Left ventricle myocardium superior (tissue), 1 donor: Measurements from ENCODE around the gene KIF13A. TPM values are rescaled to one million over a fixed set of nuclear protein-coding genes. Genes with fewer than 3 reads are reported as not detected.
"Not testable (repeated sequence)": the region's sequence is repeated elsewhere in the genome, so short reads cannot be mapped to it uniquely, and the experiment has no call there.

Experiments
- ATAC-seq: fragments of 200-7000 bp; cut with Tn5 transposase; one replicate; pipeline ENCODE4 v1.9.1; 2020; ENCODE audit warnings: mild to moderate bottlenecking, moderate library complexity
- DNase-seq: peaks from one replicate; pipeline ENCODE4 v3.0.0-alpha.2; 2020
- intact Hi-C: fragments of 100-400 bp; cut with micrococcal nuclease; formaldehyde crosslinking; loops from one replicate; pipeline ENCODE4 v1.11.0; 2022
- total RNA-seq: library from RNA; stranded (reverse); fragmentation: NEBNext Ultra II Directional; extraction: Animal tissue kit (Norgen Biotek cat#: 25700); gene quantifications from one replicate; pipeline ENCODE4 v1.2.1, GENCODE V29; 2021
- donor health status: DM: no; HTN: yes; CAD: no; lungs with severe emphysema.

The KIF13A gene
- total RNA-seq, 1 donor from 2014 or later = 59.5 TPM

DNA sequence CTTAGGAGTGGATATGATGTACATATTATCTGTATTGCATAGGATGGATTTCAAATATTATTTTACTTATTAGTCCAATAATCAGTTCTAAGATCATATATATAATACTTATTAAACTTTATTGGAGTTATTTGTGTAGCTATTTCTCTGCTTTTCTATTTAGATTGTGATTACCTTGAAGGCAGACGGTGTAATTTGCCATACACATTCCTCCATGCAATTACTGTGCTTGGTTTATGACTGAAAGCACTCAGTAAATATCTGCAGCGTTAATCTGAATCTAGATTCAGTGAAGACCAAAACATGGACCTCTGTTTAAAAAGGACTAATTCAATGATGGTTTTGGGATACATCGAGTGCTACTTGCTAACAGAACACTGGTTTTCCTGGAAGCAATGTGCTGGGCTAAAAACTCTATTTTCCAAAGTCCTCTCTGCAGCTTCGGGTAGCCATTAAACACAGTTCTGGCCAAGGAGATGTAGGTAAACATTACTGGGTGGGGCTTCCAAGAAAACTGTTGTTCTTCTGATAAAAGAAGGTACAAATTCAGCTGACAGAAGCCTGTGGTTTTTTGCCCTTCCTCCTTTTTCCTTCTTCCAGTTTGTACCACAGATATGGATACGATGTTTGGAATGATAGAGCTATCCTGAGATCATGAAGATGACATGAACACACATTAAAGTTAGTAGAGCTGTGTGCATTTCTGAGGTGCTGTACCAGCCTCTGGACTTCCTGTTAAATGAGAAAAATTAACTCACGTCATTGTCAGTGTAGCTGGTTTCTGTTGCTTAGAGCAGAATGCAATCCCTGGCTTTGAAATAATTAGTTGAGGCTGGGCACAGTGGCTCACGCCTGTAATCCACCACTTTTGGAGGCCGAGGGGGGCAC is 144.3 kb downstream of the KIF13A start:
- intact Hi-C loops = no loop called here
- DNase-seq (no peak), ATAC-seq (no peak)

DNA sequence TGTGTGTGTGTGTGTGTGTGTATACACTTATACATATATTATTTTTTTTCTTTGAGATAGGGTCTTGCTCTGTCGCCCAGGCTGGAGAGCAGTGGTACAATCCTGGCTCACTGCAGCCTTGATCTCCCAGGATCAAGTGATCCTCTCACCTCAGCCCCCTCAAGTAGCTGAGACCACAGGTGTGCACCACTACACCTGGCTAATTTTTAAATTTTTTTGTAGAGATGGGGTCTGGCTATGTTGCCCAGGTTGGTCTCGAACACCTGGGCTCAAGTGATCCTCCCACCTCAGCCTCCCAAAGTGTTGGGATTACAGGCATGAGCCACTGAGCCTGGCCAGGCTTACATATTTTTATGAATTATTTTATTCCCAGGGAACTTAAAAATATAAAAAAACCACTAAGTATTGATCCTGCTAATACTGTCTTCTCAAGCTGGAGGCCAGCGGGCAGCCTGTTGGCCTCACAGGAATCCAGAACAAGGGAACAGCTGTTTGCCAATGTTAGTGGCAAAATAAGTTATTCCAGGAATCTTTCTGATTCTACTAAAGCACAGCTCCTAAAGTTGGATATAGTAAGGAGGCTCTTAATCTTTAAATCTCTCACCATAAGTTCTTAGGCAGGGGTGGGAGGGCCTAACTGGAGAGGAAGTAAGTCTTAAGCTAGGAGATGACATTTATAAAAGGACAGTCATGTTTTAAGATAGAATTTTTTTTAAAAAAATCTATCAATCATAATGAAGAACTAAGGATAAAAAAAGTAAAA is 145.2 kb downstream of the KIF13A start:
- DNase-seq (no peak), ATAC-seq (no peak)
- intact Hi-C loops = no loop called here

DNA sequence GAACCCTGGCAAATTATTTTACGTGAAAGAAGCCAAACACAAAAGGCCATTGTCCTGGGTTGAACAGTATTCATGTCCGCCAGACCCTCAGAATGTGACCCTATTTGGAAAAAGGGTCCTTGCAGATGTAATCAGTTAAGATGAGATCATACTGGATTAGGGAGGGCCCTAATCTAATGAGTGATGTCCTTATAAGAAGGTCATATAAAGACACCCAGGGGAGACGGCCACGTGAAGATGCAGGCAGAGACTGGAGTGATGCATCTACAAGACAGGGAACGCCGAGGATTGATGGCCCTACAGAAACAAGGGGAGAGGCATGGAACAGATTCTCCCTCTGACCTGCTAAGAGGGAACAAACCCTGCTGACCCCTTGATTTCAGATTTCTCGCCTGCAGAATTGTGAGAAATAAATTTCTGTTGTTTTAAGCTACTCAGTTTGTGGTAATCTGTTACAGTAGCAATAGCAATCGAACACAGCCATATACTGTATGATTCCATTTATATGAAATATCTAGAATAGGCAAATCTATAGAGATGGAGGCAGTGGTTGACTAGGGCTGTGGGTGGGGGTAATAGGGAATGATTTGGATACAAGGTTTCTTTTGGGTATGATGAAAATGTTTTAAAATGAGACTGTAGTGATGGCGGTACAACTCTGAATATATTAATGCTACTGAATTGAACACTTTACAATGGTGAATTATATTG is 147.8 kb downstream of the KIF13A start:
- DNase-seq (no peak), ATAC-seq (no peak)
- intact Hi-C loops = loop anchor here (10.0 kb wide), 1 partner anchor 285 kb away; the partner anchor contains the start of gene NHLRC1

DNA sequence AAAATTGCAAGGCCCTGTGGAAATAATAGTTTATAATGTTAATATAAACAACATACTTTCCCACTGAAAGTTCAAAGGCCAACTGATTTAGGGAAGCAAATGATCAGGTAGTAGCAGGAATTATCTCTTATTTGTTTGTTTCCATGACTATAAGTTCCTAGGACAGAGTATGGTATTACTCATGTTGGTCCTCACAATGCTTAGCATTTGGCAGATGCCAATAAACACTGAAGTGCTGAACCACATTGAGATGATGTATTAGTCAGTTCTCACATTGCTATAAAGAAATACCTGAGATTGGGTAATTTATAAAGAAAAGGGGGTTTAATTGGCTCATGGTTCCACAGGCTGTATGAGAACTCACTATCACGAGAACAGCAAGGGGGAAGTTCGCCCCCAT is 151.1 kb downstream of the KIF13A start:
- ATAC-seq = no peak
- intact Hi-C loops = loop anchor here (10.0 kb wide), 1 partner anchor 289 kb away; the partner anchor contains the start of gene NHLRC1
- DNase-seq = no peak

DNA sequence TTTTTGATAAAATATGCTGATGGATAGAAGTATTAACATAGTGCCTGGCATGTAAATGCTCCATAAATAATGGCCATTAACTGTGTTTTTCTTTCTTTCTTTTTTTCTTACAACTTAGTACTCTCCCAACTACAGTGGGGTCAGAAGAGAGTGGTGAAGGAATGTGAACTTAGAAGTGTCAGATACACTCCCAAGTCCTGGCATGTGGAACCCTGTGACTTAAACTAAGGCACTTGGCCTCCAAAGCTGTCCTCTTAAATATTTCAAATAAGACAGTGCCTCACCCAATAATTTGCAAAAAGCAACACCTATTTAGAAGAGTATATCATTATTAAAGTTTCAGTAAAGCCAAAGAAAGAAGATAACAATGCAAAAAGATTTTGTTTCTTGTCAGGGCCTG is 151.7 kb downstream of the KIF13A start:
- no peak for DNase-seq
- intact Hi-C loops = loop anchor here (10.0 kb wide), 1 partner anchor 289 kb away; the partner anchor contains the start of gene NHLRC1
- ATAC-seq = no peak

DNA sequence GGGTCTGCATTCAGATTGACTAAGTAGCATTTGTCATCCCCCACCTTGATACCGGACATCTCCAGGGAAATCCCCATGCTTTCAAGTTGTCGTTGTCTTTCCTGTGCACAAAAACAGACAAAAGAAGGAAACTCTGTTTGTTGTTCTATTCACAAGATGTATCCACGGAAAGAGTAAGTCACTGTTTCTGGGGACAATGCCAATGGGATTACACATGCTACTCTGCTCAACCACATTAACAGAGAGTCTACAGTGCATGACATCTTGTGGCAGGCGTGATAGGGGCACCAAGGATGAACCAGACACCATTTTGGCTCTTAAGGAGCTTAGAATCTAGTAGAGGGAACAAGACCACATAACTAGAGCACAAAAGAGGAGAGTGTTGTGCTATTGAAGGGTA is 156.3 kb downstream of the KIF13A start:
- peak; percentile 79 for ATAC-seq
- no peak for DNase-seq
- intact Hi-C loops = loop anchor here (10.0 kb wide), 1 partner anchor 294 kb away; the partner anchor contains the start of gene NHLRC1

DNA sequence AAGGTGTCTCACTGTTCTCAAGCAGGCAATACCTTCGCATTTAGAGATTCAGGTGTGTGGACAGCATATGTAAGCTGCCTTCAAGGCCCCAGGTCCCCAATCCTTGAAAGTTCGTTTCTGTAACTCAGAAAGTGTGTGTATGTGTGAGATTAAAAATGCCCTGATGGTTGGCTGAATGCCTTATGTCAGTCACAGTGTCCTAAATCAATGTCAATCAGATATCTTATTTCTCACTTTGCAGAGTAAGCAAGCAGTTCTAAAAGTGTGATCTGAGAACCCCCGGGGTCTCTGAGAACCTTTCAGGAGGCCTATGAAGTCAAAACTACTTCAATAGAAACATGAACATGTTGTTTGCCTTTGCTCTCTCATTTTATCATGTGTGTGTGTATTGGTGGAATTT is 157.5 kb downstream of the KIF13A start:
- intact Hi-C loops = loop anchor here (10.0 kb wide), 1 partner anchor 295 kb away; the partner anchor contains the start of gene NHLRC1
- ATAC-seq (no peak), DNase-seq (no peak)

DNA sequence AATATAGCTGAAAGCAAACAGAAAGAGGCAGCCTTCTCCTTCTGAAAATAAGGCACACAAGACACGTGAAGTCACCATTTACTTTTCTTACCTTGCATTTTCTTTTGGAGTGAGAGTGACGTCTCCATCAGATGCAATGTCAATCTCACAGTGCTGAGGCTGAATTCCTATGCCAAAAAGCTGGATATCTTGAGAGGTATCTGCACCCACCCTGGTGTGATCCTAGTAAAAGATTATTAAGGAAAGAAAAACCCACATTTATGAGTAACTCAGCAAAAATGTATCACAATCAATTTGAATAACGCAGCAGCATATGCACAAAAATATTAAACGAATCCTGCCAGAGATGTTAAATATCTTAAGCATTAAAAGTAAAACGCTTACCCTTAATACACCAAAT is 159.3 kb downstream of the KIF13A start:
- DNase-seq = no peak
- no peak for ATAC-seq
- intact Hi-C loops = no loop called here

DNA sequence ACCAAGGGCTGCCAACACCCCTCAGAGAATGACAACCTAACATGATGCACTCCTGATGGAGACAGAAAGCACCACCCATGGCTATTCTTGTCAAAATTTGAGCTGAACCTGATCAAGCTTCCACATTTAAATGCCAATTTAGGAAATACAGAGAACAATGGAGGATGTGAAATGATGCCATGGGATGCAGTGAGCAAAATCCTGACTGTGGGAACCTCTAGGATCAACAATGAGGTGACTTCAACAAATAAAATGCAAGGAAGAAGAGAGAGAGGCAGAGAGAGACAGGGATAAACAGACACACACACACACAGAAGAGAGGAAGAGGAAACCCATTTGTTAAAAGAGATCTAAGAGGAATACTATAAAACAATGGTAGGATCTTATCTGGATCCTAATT is 161.1 kb downstream of the KIF13A start:
- ATAC-seq (no peak), DNase-seq (no peak)
- intact Hi-C loops = no loop called here

DNA sequence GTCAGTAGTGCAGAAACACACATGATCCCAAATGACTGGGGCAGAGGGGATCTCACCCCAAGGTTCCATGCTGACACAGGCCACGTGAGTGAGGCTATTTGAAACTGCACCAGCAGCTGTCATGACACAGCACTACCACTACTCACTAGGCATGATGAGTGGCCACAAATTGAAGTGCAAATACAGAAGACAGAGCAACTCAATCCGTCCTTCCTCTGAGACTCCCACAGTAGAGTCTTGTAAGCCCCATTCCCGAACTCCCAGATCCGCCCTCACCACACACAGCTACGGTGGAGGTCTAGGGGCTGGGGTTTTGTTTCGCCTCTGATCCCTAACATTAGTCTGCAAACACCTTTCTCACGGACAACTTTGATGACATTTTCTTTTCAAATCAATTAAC is 167.4 kb downstream of the KIF13A start:
- DNase-seq (no peak), ATAC-seq (peak; percentile 58)
- intact Hi-C loops = no loop called here

DNA sequence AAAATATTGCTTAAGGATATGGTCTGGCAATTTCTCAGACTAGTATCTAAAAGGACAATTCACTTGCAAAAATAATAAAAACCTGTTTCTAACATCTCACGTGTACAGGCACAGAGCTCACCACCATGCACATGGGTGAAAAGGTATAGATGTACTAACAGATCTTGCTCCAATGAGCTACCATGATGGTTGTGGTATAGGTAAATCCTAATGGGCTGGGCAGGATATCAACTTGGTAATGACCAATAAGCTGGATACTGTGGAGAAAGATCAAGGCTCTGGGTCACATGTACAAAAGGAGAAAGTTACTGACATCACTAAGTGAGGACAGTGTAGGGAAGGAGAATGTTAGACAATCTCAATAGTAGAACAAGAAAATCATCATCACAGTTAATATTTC is 169.7 kb downstream of the KIF13A start:
- no peak for ATAC-seq
- no peak for DNase-seq
- intact Hi-C loops = no loop called here

DNA sequence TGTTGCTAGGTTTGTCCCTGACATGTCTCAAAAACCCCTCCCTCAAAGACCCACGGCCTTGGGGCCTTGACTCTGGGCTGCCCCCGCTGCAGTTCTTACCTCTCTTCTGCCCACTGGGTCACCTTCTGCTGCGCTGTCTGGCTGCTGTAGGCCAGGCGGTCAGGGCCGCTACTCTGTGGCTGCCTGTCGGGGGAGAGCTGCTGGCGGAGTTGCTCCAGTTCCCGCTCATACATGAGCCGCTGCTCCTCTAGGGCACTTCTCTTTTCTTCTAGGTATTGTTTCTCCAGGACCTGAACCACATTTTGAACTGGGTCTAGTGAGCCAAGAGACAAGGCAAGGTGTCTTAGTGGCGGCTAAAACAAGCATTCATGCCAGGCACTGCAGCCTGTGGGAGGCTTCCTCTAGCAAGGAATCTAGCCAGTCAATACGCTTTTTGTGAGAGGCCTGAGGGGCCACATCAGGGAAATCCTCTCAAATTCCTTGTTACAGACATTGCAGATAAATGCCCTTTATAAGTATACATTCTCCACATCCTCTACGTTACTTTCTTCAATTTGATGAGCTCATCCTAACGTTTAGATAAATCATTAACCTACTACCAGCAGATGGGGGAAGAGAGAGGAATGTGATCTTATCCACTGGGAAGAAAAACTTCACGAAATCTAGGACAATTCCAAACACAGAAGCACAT is 170.4 kb downstream of the KIF13A start:
- intact Hi-C loops = no loop called here
- ATAC-seq (no peak), DNase-seq (no peak)

DNA sequence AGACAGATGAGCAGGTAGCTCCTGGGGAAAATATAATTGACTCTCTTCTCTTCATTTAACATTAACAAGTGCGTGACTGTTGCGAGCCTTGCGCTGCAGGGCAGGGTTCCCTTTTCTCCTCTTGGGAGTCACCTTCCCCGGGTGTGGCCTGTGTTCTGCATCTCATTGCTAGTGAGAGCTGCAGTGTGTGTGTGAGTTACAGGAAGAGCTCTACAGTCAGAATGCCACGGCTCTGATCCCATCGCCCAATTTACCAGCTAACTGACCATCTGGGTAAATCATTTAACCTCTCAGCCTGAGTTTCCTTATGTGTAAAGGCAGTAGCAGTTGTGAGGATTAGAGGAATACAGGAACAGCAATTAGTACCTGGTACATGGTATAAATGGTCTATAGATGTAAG is 173.9 kb downstream of the KIF13A start:
- ATAC-seq (no peak), DNase-seq (no peak)
- intact Hi-C loops = no loop called here

DNA sequence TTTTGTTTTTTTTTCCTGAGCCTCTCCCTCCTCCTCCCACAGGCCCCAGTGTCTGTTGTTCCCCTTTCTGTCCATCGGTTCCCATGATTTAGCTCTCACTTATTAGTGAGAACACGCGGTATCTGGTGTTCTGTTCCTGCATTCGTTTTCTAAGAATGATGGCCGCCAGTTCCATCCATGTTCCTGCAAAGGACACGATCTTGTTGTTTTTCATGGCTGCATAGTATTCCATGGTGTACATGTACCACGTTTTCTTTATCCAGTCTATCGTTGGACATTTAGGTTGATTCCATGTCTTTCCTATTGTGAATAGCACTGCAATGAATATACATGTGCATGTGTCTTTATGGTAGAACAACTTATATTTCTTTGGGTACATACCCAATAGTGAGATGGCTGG is 175.1 kb downstream of the KIF13A start:
- no peak for ATAC-seq
- no peak for DNase-seq
- intact Hi-C loops = no loop called here

DNA sequence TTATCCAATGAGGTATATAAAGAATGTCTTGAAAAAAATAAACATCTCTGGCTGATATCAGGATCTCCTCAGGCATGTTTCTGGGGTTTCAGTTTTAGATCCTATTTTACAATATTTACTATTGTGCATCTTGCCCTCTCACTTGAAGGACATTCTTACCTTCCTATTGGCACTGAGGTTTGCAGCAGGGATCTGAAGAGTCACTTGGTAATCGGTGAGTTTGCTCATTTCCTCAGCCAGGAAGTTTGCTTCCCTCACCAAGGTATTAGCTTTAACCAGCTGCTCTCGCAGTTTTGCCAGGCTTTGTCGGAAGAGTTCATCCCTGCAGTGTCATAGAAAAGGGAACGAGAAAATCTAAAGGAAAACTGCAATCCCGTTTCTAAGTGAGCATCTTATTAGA is 178.8 kb downstream of the KIF13A start:
- intact Hi-C loops = no loop called here
- DNase-seq (no peak), ATAC-seq (no peak)

DNA sequence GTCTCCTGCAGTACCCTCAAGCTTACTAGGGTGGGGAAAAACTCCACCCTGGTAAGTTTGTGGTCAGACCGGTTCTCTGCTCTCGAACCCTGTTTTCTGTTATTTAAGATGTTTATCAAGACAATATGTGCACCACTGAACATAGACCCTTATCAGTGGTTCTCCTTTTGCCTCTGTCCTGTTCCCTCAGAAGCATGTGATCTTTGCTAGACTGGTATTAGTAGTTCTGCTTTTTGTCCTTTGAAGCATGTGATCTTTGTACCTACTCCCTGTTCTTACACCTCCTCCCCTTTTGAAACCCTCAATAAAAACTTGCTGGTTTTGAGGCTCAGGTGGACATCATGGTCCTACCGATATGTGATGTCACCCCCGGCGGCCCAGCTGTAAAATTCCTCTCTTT is 180.0 kb downstream of the KIF13A start:
- ATAC-seq, intact Hi-C loops, DNase-seq: not testable (repeated sequence)

DNA sequence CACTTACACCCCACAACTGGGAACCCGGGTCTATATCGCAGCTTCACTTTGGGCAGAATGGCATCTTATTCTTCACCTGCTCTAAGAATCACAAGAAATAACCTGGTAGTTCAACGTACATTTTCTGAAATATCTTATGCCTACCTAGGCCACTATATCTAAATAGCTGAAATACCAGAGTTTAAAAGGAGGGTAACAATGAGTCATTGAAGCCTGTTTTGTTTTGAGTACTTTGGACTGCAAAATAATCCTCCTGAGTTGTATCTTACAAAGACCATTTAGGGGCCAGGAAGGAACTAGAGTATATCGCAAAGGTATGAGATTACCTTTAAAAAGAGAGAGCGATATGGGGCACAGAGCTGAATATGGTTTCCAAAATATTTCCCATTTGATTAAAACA is 184.0 kb downstream of the KIF13A start:
- intact Hi-C loops = loop anchor here (5.0 kb wide), 1 partner anchor 646 kb away; no protein-coding TSS in a partner anchor
- no peak for ATAC-seq

DNA sequence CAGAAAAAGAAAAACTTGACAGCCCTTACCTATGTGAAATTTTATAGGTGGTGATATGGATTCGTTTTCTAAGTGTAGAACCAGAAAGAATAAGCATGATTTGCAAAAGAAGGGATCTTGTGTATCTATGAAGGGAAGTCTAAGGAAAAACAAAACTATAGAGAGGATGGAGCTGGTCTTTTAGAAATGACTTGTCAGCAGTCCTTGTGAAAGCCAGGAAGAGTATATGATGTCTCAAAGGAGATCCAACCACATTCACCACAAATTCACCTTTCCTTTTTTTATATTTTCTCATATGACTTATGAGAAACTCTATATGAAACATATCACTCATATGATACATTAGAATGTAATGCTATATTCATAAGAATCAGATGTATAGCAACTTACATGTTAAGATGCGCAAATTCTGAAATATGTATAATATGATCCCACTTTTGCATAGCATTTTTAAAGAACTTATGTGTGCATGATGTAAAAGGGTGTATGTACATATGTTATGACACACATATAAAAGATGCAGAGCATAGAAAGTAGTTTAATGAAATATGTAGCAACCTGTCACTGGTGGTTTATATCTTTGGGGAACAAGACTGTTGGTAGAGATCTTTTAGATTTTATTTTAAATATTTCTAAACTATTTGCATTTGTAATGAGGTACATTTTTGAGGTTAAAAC is 188.8 kb downstream of the KIF13A start:
- ATAC-seq (no peak), DNase-seq (no peak)
- intact Hi-C loops = loop anchor here (10.0 kb wide), 1 partner anchor 204 kb away; no protein-coding TSS in a partner anchor

More for the DNA sequence above, 184.0 kb downstream of the KIF13A start:
- DNase-seq = no peak
